ENCODE data around the gene RPS19. TPM values are rescaled to one million over a fixed set of nuclear protein-coding genes. Genes with fewer than 3 reads are reported as not detected.
A peak's percentile ranks its signal among the peaks of the same experiment; 100 is the strongest.

The RPS19 gene
- total and polyA plus RNA-seq, 8 donors = 939 to 2,267 (median 1,289) TPM

GRCh38 chr19:41864374-41864773 is 4.3 kb downstream of the RPS19 start:
- no peak for DNase-seq
- Histone ChIP-seq H3K9me3 (no peaks in the 10 kb centered on the region), H3K27ac (no peak overlapping the region), H3K4me3 (no peak overlapping the region), H3K27me3 (no peaks in the 10 kb centered on the region), H3K36me3 (peaks cover 2 to 44% (median 19%) of the 10 kb centered on the region in 3 donors), H3K4me1 (peaks cover 14 to 28% (median 18%) of the 10 kb centered on the region in 3 donors)
- TF ChIP-seq CTCF (IDR thresholded peaks at IDR 0.05) = no peak
- WGBS, 2 donors = 79 to 85% methylated on average over 5 of the region's 5 CpGs
- ATAC-seq = no peak
- intact Hi-C loops (cut with DNase I) = no loop called here
- no peak for FAIRE-seq

GRCh38 chr19:41866284-41866683 is 6.2 kb downstream of the RPS19 start:
- FAIRE-seq = no peak

GRCh38 chr19:41868120-41868988 is 8.3 kb downstream of the RPS19 start:
- intact Hi-C loops (cut with DNase I) = no loop called here
- Histone ChIP-seq H3K4me1 (peaks cover 0 to 7% (median 4%) of the 10 kb centered on the region in 3 donors), H3K27me3 (no peaks in the 10 kb centered on the region), H3K9me3 (no peaks in the 10 kb centered on the region), H3K27ac (no peak overlapping the region), H3K36me3 (peaks cover 2 to 57% (median 28%) of the 10 kb centered on the region in 3 donors), H3K4me3 (no peak overlapping the region)
- ATAC-seq (no peak), DNase-seq (peak in 2 of 6 donors; percentile 11 to 30), FAIRE-seq (no peak)
- TF ChIP-seq CTCF (IDR thresholded peaks at IDR 0.05) = no peak
- whole genome bisulfite sequencing, 2 donors = 52 to 54% methylated on average over 10 of the region's 10 CpGs

More at GRCh38 chr19:41866284-41866683, 6.2 kb downstream of the RPS19 start:
- H3K4me1 ChIP-seq = peaks cover 12 to 23% (median 14%) of the 10 kb centered on the region in 3 donors
- H3K9me3 ChIP-seq = no peaks in the 10 kb centered on the region
- no peak overlapping the region for H3K27ac ChIP-seq
- WGBS, 2 donors = 92 to 96% methylated on average over 3 of the region's 3 CpGs
- peaks cover 2 to 60% (median 29%) of the 10 kb centered on the region in 3 donors for H3K36me3 ChIP-seq
- TF ChIP-seq CTCF (IDR thresholded peaks at IDR 0.05) = no peak
- ATAC-seq = peak in 1 of 4 donors; percentile 6
- H3K27me3 ChIP-seq = no peaks in the 10 kb centered on the region
- H3K4me3 ChIP-seq = no peak overlapping the region
- intact Hi-C loops (cut with DNase I) = no loop called here
- DNase-seq = peak in 1 of 6 donors; percentile 27

GRCh38 chr19:41868989-41869300 is 8.9 kb downstream of the RPS19 start:
- intact Hi-C loops (cut with DNase I) = no loop called here
- Histone ChIP-seq H3K4me1 (peaks cover 0 to 5% (median 4%) of the 10 kb centered on the region in 3 donors), H3K27ac (no peak overlapping the region), H3K9me3 (no peaks in the 10 kb centered on the region), H3K36me3 (peaks cover 2 to 56% (median 28%) of the 10 kb centered on the region in 3 donors), H3K4me3 (no peak overlapping the region), H3K27me3 (no peaks in the 10 kb centered on the region)
- 86 to 87% methylated on average over 12 of the region's 12 CpGs for WGBS, 2 donors
- DNase-seq (peak in 2 of 6 donors; percentile 25 to 50), ATAC-seq (no peak), FAIRE-seq (no peak)
- TF ChIP-seq CTCF (IDR thresholded peaks at IDR 0.05) = no peak
